Mucosa of stomach (tissue), 1 donor: ENCODE data around the gene FAM43A.

ENCODE experiments used
- H3K27me3 ChIP-seq: one replicate; pipeline ENCODE4 v1.7.0; 2013; ENCODE audit warnings: mild to moderate bottlenecking, low read length; ENCODE audit not compliant: control insufficient read depth, insufficient read depth
- H3K36me3 ChIP-seq: one replicate; pipeline ENCODE4 v1.7.0; 2013; ENCODE audit warnings: low read length; ENCODE audit not compliant: control insufficient read depth, insufficient read depth
- H3K4me1 ChIP-seq: one replicate; pipeline ENCODE4 v1.7.0; 2013; ENCODE audit warnings: mild to moderate bottlenecking, low read length; ENCODE audit not compliant: control insufficient read depth, insufficient read depth
- H3K4me3 ChIP-seq: one replicate; pipeline ENCODE4 v1.7.0; 2013; ENCODE audit warnings: low read length
- H3K9ac ChIP-seq: one replicate; pipeline ENCODE4 v1.7.0; 2013; ENCODE audit warnings: mild to moderate bottlenecking, low read length, moderate library complexity
- H3K9me3 ChIP-seq: one replicate; pipeline ENCODE4 v1.7.0; 2013; ENCODE audit warnings: mild to moderate bottlenecking, low read length, moderate library complexity; ENCODE audit not compliant: control insufficient read depth
- donor health status: Pancreatic carcinoma.

FAM43A gene

GRCh38 chr3:194691481-194692283, 6.0 kb downstream of the FAM43A start:
- Histone ChIP-seq H3K9ac (no peak overlapping the region), H3K9me3 (no peaks in the 10 kb centered on the region), H3K27me3 (no peaks in the 10 kb centered on the region), H3K4me3 (no peak overlapping the region), H3K4me1 (peaks cover 9% of the 10 kb centered on the region), H3K36me3 (no peaks in the 10 kb centered on the region)

- Histone ChIP-seq H3K4me3 (no peak overlapping the region), H3K9me3 (no peaks in the 10 kb centered on the region), H3K36me3 (no peaks in the 10 kb centered on the region), H3K4me1 (no peaks in the 10 kb centered on the region), H3K9ac (no peak overlapping the region), H3K27me3 (no peaks in the 10 kb centered on the region)
These were observed 11.0 kb downstream of the FAM43A start for GRCh38 chr3:194696702-194697101.

- Histone ChIP-seq H3K9ac (no peak overlapping the region), H3K9me3 (no peaks in the 10 kb centered on the region), H3K27me3 (no peaks in the 10 kb centered on the region), H3K4me1 (no peaks in the 10 kb centered on the region), H3K36me3 (no peaks in the 10 kb centered on the region), H3K4me3 (no peak overlapping the region)
These were observed 16.9 kb downstream of the FAM43A start for GRCh38 chr3:194702545-194702944.

- no peaks in the 10 kb centered on the region for H3K9me3 ChIP-seq
- H3K4me3 ChIP-seq, result no peak overlapping the region
- no peaks in the 10 kb centered on the region for H3K36me3 ChIP-seq
- H3K9ac ChIP-seq, result no peak overlapping the region
- no peaks in the 10 kb centered on the region for H3K4me1 ChIP-seq
- no peaks in the 10 kb centered on the region for H3K27me3 ChIP-seq
These were observed 19.5 kb downstream of the FAM43A start for GRCh38 chr3:194705227-194705626.

GRCh38 chr3:194705761-194706160, 20.1 kb downstream of the FAM43A start:
- Histone ChIP-seq H3K9ac (no peak overlapping the region), H3K4me3 (no peak overlapping the region), H3K27me3 (no peaks in the 10 kb centered on the region), H3K36me3 (no peaks in the 10 kb centered on the region), H3K4me1 (no peaks in the 10 kb centered on the region), H3K9me3 (no peaks in the 10 kb centered on the region)

GRCh38 chr3:194707147-194707540, 21.5 kb downstream of the FAM43A start:
- no peaks in the 10 kb centered on the region for H3K36me3 ChIP-seq
- no peak overlapping the region for H3K4me3 ChIP-seq
- no peak overlapping the region for H3K9ac ChIP-seq
- no peaks in the 10 kb centered on the region for H3K9me3 ChIP-seq
- H3K4me1 ChIP-seq, result no peaks in the 10 kb centered on the region
- H3K27me3 ChIP-seq, result no peaks in the 10 kb centered on the region

GRCh38 chr3:194711286-194711685, 25.6 kb downstream of the FAM43A start:
- Histone ChIP-seq H3K36me3 (no peaks in the 10 kb centered on the region), H3K27me3 (no peaks in the 10 kb centered on the region), H3K9ac (no peak overlapping the region), H3K4me1 (no peaks in the 10 kb centered on the region), H3K4me3 (no peak overlapping the region), H3K9me3 (no peaks in the 10 kb centered on the region)

- Histone ChIP-seq H3K9ac (no peak overlapping the region), H3K36me3 (no peaks in the 10 kb centered on the region), H3K9me3 (no peaks in the 10 kb centered on the region), H3K4me1 (no peaks in the 10 kb centered on the region), H3K27me3 (no peaks in the 10 kb centered on the region), H3K4me3 (no peak overlapping the region)
These were observed 26.2 kb downstream of the FAM43A start for GRCh38 chr3:194711913-194712312.

- Histone ChIP-seq H3K36me3 (no peaks in the 10 kb centered on the region), H3K4me1 (no peaks in the 10 kb centered on the region), H3K9me3 (no peaks in the 10 kb centered on the region), H3K27me3 (no peaks in the 10 kb centered on the region), H3K4me3 (no peak overlapping the region), H3K9ac (no peak overlapping the region)
These were observed 27.8 kb downstream of the FAM43A start for GRCh38 chr3:194713299-194714136.

- no peak overlapping the region for H3K9ac ChIP-seq
- H3K4me1 ChIP-seq, result no peaks in the 10 kb centered on the region
- no peaks in the 10 kb centered on the region for H3K9me3 ChIP-seq
- no peaks in the 10 kb centered on the region for H3K36me3 ChIP-seq
- H3K27me3 ChIP-seq, result no peaks in the 10 kb centered on the region
- no peak overlapping the region for H3K4me3 ChIP-seq
These were observed 28.4 kb downstream of the FAM43A start for GRCh38 chr3:194714137-194714455.

- Histone ChIP-seq H3K4me1 (no peaks in the 10 kb centered on the region), H3K27me3 (no peaks in the 10 kb centered on the region), H3K9me3 (no peaks in the 10 kb centered on the region), H3K36me3 (no peaks in the 10 kb centered on the region), H3K4me3 (no peak overlapping the region), H3K9ac (no peak overlapping the region)
These were observed 28.9 kb downstream of the FAM43A start for GRCh38 chr3:194714564-194714963.

- no peak overlapping the region for H3K9ac ChIP-seq
- no peaks in the 10 kb centered on the region for H3K4me1 ChIP-seq
- no peaks in the 10 kb centered on the region for H3K9me3 ChIP-seq
- no peak overlapping the region for H3K4me3 ChIP-seq
- H3K27me3 ChIP-seq, result no peaks in the 10 kb centered on the region
- no peaks in the 10 kb centered on the region for H3K36me3 ChIP-seq
These were observed 29.5 kb downstream of the FAM43A start for GRCh38 chr3:194715022-194715800.
